ENCODE measurements around the gene ZBTB25. TPM values are rescaled to one million over a fixed set of nuclear protein-coding genes. Genes with fewer than 3 reads are reported as not detected.

ZBTB25 gene
- total and polyA plus RNA-seq, 10 of the 15 experiments (the other 5 are each of a cell fraction or from before 2014, with no cell fraction given), result 4.1 to 33.9 (median 9.7) TPM

DNA sequence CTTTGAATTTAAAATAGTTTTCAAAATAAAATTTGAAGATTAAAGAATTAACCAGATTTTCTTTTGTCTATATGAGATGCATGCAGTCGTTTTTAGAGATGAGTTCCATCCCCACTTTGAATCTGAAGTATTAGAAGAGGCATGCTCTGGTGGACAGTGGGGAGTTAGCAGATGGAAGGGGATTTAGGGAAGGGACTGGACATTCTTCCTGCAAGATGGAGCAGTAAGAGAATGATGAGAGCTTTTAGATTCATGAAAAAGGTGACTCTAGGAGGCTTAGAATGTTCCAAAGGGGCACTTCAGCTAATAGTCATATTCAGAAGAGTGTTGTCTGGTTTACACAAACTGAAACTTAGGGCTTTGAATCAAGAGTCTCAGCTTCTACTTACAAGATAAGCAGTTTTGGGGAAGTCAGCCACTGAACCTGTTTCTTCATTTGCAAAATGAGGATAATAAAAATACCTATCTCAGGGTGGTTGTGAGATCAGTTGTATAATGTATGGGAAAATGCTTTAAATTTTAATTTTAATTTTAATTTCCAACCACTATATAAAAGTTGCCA lies 4.7 kb upstream of the ZBTB25 start:
- H3K27ac ChIP-seq (ENCODE audit: control insufficient read depth, insufficient read depth), result peak overlapping the region; percentile 98
- ATAC-seq (peak; percentile 14), FAIRE-seq (peak; percentile 83), DNase-seq (ENCODE audit: low read depth, low spot score) (peak; percentile 64)
- H3K9ac ChIP-seq (ENCODE audit: control insufficient read depth, insufficient read depth, low read length), result peak overlapping the region; percentile 45
- SMC1A ChIA-PET (ENCODE audit: uncharacterized antibody, unreplicated experiment), result interaction anchor here (0.9 to 5.0 kb wide), 13 partner anchors 11 to 165 kb away, joined by 3 to 40 read pairs (median 7); partner anchors contain the start of genes AKAP5 and MTHFD1
- H2AFZ ChIP-seq (ENCODE audit: control insufficient read depth, low read depth, low read length), result no peak overlapping the region
- no TSS peak for BruUV-seq (replicated peaks)
- H3K79me2 ChIP-seq (ENCODE audit: control insufficient read depth, insufficient read depth, low read length), result peaks cover 96% of the 10 kb centered on the region
- peaks cover 22% of the 10 kb centered on the region for H3K4me1 ChIP-seq (ENCODE audit: control insufficient read depth, insufficient read depth, low read length)
- CTCF ChIA-PET, result interaction anchor here (1.5 to 6.3 kb wide), 8 partner anchors 12 to 164 kb away, joined by 4 to 63 read pairs (median 24); no protein-coding TSS in a partner anchor
- H3K4me2 ChIP-seq (ENCODE audit: control insufficient read depth, insufficient read depth), result peak overlapping the region; percentile 93
- H4K20me1 ChIP-seq (ENCODE audit: control insufficient read depth, insufficient read depth), result peaks cover 5% of the 10 kb centered on the region
- WGBS (ENCODE audit: insufficient coverage, insufficient replicate concordance, low lambda C conversion rate, missing lambda C conversion rate), result 3% methylated on average over 1 of the region's 1 CpG
- POLR2A ChIA-PET, result interaction anchor here (0.5 to 1.0 kb wide), 5 partner anchors 11 to 149 kb away, joined by 3 to 8 read pairs (median 3); no protein-coding TSS in a partner anchor
- H3K36me3 ChIP-seq (ENCODE audit: control insufficient read depth in 2 of 2, insufficient read depth in 2 of 2, low read length in 1 of 2), result peaks cover 0 to 11% of the 10 kb centered on the region in 2 experiments; a peak in 3 of 4 replicates
- H3K27me3 ChIP-seq (replicated peaks in 1 of 2; ENCODE audit: control insufficient read depth in 2 of 2, insufficient read depth in 2 of 2, low read length in 1 of 2), result no peaks in the 10 kb centered on the region
- in situ Hi-C loops (cut with MboI) (no loop called here), intact Hi-C loops (cut with micrococcal nuclease; ENCODE audit: unreplicated experiment) (loop anchor here (2.0 to 5.0 kb wide), 3 partner anchors 63 to 171 kb away; no protein-coding TSS in a partner anchor)
- peak overlapping the region; percentile 91 for H3K4me3 ChIP-seq
- RAD21 ChIA-PET (ENCODE audit: unreplicated experiment), result interaction anchor here (0.9 to 4.2 kb wide), 8 partner anchors 10 to 129 kb away, joined by 3 to 19 read pairs (median 4); partner anchors contain the start of gene MTHFD1
- H3K9me3 ChIP-seq (replicated peaks; ENCODE audit: control insufficient read depth, insufficient read depth, low read length), result no peaks in the 10 kb centered on the region
- TF ChIP-seq, protein P1, sequence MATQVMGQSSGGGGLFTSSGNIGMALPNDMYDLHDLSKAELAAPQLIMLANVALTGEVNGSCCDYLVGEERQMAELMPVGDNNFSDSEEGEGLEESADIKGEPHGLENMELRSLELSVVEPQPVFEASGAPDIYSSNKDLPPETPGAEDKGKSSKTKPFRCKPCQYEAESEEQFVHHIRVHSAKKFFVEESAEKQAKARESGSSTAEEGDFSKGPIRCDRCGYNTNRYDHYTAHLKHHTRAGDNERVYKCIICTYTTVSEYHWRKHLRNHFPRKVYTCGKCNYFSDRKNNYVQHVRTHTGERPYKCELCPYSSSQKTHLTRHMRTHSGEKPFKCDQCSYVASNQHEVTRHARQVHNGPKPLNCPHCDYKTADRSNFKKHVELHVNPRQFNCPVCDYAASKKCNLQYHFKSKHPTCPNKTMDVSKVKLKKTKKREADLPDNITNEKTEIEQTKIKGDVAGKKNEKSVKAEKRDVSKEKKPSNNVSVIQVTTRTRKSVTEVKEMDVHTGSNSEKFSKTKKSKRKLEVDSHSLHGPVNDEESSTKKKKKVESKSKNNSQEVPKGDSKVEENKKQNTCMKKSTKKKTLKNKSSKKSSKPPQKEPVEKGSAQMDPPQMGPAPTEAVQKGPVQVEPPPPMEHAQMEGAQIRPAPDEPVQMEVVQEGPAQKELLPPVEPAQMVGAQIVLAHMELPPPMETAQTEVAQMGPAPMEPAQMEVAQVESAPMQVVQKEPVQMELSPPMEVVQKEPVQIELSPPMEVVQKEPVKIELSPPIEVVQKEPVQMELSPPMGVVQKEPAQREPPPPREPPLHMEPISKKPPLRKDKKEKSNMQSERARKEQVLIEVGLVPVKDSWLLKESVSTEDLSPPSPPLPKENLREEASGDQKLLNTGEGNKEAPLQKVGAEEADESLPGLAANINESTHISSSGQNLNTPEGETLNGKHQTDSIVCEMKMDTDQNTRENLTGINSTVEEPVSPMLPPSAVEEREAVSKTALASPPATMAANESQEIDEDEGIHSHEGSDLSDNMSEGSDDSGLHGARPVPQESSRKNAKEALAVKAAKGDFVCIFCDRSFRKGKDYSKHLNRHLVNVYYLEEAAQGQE (IDR thresholded peaks at IDR 0.05; ENCODE audit: low read depth, low read length), result no peak
- TF ChIP-seq, protein P2, sequence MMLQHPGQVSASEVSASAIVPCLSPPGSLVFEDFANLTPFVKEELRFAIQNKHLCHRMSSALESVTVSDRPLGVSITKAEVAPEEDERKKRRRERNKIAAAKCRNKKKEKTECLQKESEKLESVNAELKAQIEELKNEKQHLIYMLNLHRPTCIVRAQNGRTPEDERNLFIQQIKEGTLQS (IDR thresholded peaks at IDR 0.05; ENCODE audit: borderline replicate concordance, extremely low read depth, low read depth, low read length), result no peak
- TF ChIP-seq NFIC (IDR thresholded peaks at IDR 0.05; ENCODE audit: low read depth, low read length), result peak; percentile 56; the same call in 1 of the 2 replicates
- TF ChIP-seq YY1 (IDR thresholded peaks at IDR 0.05; ENCODE audit: low read depth, low read length), result 0 out of 2 replicates have a peak, but pooled peaks have one; percentile 13
- TF ChIP-seq JUND (IDR thresholded peaks at IDR 0.05; ENCODE audit: low read depth, low read length), result 0 out of 2 replicates have a peak, but pooled peaks have one; percentile 30
- TF ChIP-seq, protein P3, sequence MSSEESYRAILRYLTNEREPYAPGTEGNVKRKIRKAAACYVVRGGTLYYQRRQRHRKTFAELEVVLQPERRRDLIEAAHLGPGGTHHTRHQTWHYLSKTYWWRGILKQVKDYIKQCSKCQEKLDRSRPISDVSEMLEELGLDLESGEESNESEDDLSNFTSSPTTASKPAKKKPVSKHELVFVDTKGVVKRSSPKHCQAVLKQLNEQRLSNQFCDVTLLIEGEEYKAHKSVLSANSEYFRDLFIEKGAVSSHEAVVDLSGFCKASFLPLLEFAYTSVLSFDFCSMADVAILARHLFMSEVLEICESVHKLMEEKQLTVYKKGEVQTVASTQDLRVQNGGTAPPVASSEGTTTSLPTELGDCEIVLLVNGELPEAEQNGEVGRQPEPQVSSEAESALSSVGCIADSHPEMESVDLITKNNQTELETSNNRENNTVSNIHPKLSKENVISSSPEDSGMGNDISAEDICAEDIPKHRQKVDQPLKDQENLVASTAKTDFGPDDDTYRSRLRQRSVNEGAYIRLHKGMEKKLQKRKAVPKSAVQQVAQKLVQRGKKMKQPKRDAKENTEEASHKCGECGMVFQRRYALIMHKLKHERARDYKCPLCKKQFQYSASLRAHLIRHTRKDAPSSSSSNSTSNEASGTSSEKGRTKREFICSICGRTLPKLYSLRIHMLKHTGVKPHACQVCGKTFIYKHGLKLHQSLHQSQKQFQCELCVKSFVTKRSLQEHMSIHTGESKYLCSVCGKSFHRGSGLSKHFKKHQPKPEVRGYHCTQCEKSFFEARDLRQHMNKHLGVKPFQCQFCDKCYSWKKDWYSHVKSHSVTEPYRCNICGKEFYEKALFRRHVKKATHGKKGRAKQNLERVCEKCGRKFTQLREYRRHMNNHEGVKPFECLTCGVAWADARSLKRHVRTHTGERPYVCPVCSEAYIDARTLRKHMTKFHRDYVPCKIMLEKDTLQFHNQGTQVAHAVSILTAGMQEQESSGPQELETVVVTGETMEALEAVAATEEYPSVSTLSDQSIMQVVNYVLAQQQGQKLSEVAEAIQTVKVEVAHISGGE (CRISPR knock-in tag; IDR thresholded peaks at IDR 0.05), result no peak
- TF ChIP-seq RELA (IDR thresholded peaks at IDR 0.05; ENCODE audit: borderline replicate concordance, partially characterized antibody), result no peak
- TF ChIP-seq, protein P4, sequence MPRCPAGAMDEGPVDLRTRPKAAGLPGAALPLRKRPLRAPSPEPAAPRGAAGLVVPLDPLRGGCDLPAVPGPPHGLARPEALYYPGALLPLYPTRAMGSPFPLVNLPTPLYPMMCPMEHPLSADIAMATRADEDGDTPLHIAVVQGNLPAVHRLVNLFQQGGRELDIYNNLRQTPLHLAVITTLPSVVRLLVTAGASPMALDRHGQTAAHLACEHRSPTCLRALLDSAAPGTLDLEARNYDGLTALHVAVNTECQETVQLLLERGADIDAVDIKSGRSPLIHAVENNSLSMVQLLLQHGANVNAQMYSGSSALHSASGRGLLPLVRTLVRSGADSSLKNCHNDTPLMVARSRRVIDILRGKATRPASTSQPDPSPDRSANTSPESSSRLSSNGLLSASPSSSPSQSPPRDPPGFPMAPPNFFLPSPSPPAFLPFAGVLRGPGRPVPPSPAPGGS (IDR thresholded peaks at IDR 0.05; ENCODE audit: borderline replicate concordance, insufficient read depth, low read depth, low read length, poor library complexity, severe bottlenecking), result peak; percentile 34
- TF ChIP-seq CBX3 (IDR thresholded peaks at IDR 0.05; ENCODE audit: borderline replicate concordance, low read depth), result no peak
- no peak for TF ChIP-seq NRF1 (conservative IDR thresholded peaks at IDR 0.05; ENCODE audit: low read depth, low read length)
- TF ChIP-seq BHLHE40 (IDR thresholded peaks at IDR 0.05; ENCODE audit: borderline replicate concordance in 1 of 2, low read depth in 2 of 2, low read length in 1 of 2), result no peak
- no peak for TF ChIP-seq CHD2 (IDR thresholded peaks at IDR 0.05; ENCODE audit: borderline replicate concordance, low read depth, low read length)
- no peak for TF ChIP-seq CHD1 (IDR thresholded peaks at IDR 0.05; ENCODE audit: low read depth, low read length)

All from GM12878 (cell line).